GM23248 (cell line): ENCODE results near the gene POFUT2. TPM values are rescaled to one million over a fixed set of nuclear protein-coding genes. Genes with fewer than 3 reads are reported as not detected.

Experiments
- DNase-seq: peaks from one replicate; pipeline ENCODE4 v3.0.0-alpha.2; 2015
- H2AFZ ChIP-seq: fragments of 200-600 bp; sonication (generic); 2 replicates; pipeline ENCODE4 v1.6.1; 2016; ENCODE audit warnings: antibody characterized with exemption
- H3F3A ChIP-seq: fragments of 200-600 bp; sonication (generic); 2 replicates; pipeline ENCODE4 v1.6.1; 2016; ENCODE audit warnings: mild to moderate bottlenecking, antibody characterized with exemption, mixed run types; ENCODE audit not compliant: insufficient read depth
- H3K27ac ChIP-seq: fragments of 200-600 bp; sonication (generic); 2 replicates; pipeline ENCODE4 v1.5.1; 2016; ENCODE audit warnings: mild to moderate bottlenecking
- H3K27me3 ChIP-seq: fragments of 200-600 bp; sonication (generic); replicated peaks from 2 replicates; pipeline ENCODE4 v1.6.1; 2016; ENCODE audit warnings: mild to moderate bottlenecking; ENCODE audit not compliant: insufficient read depth
- H3K36me3 ChIP-seq: fragments of 200-600 bp; sonication (generic); 2 replicates; pipeline ENCODE4 v1.6.1; 2016; ENCODE audit warnings: low read depth, mild to moderate bottlenecking
- H3K4me1 ChIP-seq: fragments of 200-600 bp; sonication (generic); 2 replicates; pipeline ENCODE4 v1.6.1; 2016; ENCODE audit warnings: mild to moderate bottlenecking; ENCODE audit not compliant: insufficient read depth
- H3K4me2 ChIP-seq: fragments of 200-600 bp; sonication (generic); one replicate; pipeline ENCODE4 v1.6.1; 2016; ENCODE audit warnings: mild to moderate bottlenecking; ENCODE audit not compliant: unreplicated experiment
- H3K4me3 ChIP-seq: fragments of 200-600 bp; sonication (generic); 2 replicates; pipeline ENCODE4 v1.5.1; 2016; ENCODE audit warnings: mild to moderate bottlenecking
- H3K79me2 ChIP-seq: fragments of 200-600 bp; sonication (generic); 2 replicates; pipeline ENCODE4 v1.6.1; 2016; ENCODE audit warnings: mild to moderate bottlenecking; ENCODE audit not compliant: insufficient read depth
- H3K9ac ChIP-seq: fragments of 200-600 bp; sonication (generic); 2 replicates; pipeline ENCODE4 v1.6.1; 2016; ENCODE audit warnings: mild to moderate bottlenecking
- H3K9me2 ChIP-seq: fragments of 200-600 bp; sonication (generic); 2 replicates; pipeline ENCODE4 v1.6.1; 2016; ENCODE audit warnings: mixed run types, mild to moderate bottlenecking, moderate library complexity; ENCODE audit not compliant: insufficient read depth
- H3K9me3 ChIP-seq: fragments of 200-600 bp; sonication (generic); one replicate; pipeline ENCODE4 v1.6.1; 2017; ENCODE audit warnings: low read depth
- H4K20me1 ChIP-seq: fragments of 200-600 bp; sonication (generic); 2 replicates; pipeline ENCODE4 v1.6.0; 2016; ENCODE audit not compliant: insufficient read depth
- EZH2 ChIP-seq: fragments of 200-600 bp; sonication (generic); IDR thresholded peaks from 2 replicates; pipeline ENCODE4 v1.6.1; 2018; ENCODE audit warnings: antibody characterized with exemption, mild to moderate bottlenecking; ENCODE audit not compliant: insufficient read depth, poor library complexity, severe bottlenecking
- EZH2phosphoT487 ChIP-seq: fragments of 200-600 bp; sonication (generic); IDR thresholded peaks from 2 replicates; pipeline ENCODE4 v1.6.1; 2018; ENCODE audit warnings: antibody characterized with exemption, moderate library complexity, mild to moderate bottlenecking, low read depth; ENCODE audit not compliant: insufficient read depth
- WGBS, 2 experiments: methylation state at CpG; one replicate each; pipeline ENCODE4 v1.1.6; 2015 to 2017; ENCODE audit warnings: low lambda C conversion rate in 2 of 2, low coverage in 1 of 2; ENCODE audit errors: missing lambda C conversion rate in 2 of 2; 5-methylcytosine and 5-hydroxymethylcytosine counted together
- in situ Hi-C: fragments of 300-500 bp; cut with MboI; formaldehyde crosslinking; loops from 2 replicates; pipeline ENCODE4 v1.15.0; 2020
- polyA plus RNA-seq: library from polyadenylated mRNA; unstranded; fragments of >200 nt; fragmentation: Nextera tagmentation; extraction: Ambion mirVana; gene quantifications from 2 replicates; pipeline ENCODE4 v1.2.1, GENCODE V29; 2016
- total RNA-seq: library from RNA; depleted of rRNA; stranded (reverse); fragments of >200 nt; shearing (Covaris generic); gene quantifications from 2 replicates; pipeline ENCODE4 v1.2.3, GENCODE V29; 2014

POFUT2 gene
- total and polyA plus RNA-seq, 2 experiments from 2014 or later, result 30.1 to 48.2 TPM

DNA sequence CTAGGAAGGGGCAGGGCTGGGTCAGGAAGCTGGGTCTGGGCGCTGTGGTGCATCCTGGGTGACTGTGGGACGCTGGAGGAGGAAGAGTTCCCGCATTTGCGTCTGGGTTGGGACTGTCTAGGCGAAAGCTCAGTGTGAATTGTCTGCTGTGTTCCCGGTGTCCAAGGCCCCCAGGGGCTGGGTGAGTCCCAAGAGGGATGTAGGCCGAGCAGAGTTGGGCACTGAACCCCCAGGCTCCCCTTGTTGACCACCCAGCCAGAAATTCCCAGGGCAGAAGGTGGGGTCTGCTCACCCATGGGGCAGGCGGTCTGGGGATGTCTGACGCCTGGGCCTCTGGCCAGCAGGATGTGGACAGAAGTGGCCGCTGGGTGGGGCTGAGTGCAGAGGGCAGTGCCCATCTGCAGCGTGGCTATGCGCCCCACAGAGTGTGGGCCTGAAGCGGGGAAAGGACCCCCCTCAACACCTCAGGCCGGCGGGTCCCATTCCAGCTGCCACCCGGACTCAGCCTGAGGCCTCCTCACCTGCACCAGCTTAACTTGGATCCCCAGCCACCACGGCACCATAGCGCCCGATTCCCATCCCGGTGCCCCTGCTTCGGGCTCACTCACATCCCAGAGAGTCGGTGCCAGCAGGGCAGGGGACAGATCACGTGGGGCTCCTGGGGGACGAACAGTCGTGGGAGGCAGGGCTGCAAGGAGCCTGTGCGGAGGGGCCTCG is 37.0 kb upstream of the POFUT2 start:
- H3K27ac ChIP-seq, result no peak overlapping the region
- DNase-seq, result no peak
- no peak for TF ChIP-seq EZH2phosphoT487
- no peak for TF ChIP-seq EZH2
- no peaks in the 10 kb centered on the region for H3K9me3 ChIP-seq
- H3K79me2 ChIP-seq, result no peaks in the 10 kb centered on the region
- H4K20me1 ChIP-seq, result no peaks in the 10 kb centered on the region
- no peak overlapping the region for H3K4me3 ChIP-seq
- 91 to 97% methylated on average over 23 to 27 of the region's 27 CpGs for WGBS, 2 experiments
- no peaks in the 10 kb centered on the region for H3K27me3 ChIP-seq
- peaks cover 17% of the 10 kb centered on the region for H3K4me1 ChIP-seq
- H2AFZ ChIP-seq, result no peak overlapping the region
- H3K4me2 ChIP-seq, result no peak overlapping the region
- in situ Hi-C loops, result no loop called here
- no peaks in the 10 kb centered on the region for H3K9me2 ChIP-seq
- 0 out of 2 replicates have a peak, but pooled peaks cover under 1% of the 10 kb centered on the region for H3F3A ChIP-seq
- no peaks in the 10 kb centered on the region for H3K36me3 ChIP-seq
- H3K9ac ChIP-seq, result no peak overlapping the region

DNA sequence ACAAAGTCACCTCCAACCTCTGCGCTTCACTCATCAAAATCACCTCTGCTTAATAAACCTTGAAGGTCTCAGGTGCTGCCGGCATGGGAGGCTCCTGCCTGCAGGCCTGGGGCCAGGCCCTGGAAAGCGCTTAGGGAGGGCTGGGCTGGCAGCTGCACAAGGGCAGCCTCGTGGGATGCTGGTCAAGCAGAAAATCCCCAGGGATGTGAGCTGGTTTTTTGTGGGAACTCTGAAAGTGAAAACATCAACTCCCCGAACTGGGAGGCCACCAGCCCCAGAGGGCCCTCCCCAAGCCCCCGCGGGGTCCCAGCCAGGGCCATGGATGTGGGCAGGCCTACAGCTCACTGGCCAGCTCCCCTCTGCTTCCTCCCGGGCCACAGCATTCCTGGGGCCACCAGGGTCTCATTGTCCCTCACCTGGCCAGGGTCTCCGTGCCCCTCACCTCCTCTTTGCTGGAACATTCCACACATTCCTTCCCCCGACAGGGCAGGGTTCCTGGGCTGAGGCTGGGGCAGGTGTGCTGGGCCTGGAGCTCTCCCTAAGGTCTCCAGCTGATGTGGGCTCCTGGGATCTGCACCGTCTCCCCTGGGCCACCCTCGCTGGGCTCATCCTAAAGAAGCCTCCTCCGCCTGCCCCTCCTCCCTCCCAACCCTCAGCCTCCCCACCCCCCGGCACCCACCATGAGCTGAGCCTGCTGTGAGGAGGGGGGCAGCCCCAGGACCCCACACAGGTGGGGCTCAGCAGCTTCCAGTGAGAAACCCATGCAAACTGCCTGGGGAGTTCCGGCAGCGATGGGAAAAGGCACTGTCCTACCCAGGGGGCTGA is 36.0 kb upstream of the POFUT2 start:
- H3K4me3 ChIP-seq, result no peak overlapping the region
- in situ Hi-C loops, result no loop called here
- H3K4me1 ChIP-seq, result peaks cover 15% of the 10 kb centered on the region
- H3K36me3 ChIP-seq, result no peaks in the 10 kb centered on the region
- H3K9ac ChIP-seq, result 0 out of 2 replicates have a peak overlapping the region, but pooled peaks have one; percentile 5
- H2AFZ ChIP-seq, result no peak overlapping the region
- DNase-seq, result peak; percentile 54
- WGBS, 2 experiments, result 74 to 80% methylated on average over 13 to 16 of the region's 16 CpGs
- no peaks in the 10 kb centered on the region for H3K9me2 ChIP-seq
- H3K9me3 ChIP-seq, result no peaks in the 10 kb centered on the region
- H4K20me1 ChIP-seq, result no peaks in the 10 kb centered on the region
- H3K27me3 ChIP-seq, result no peaks in the 10 kb centered on the region
- H3K79me2 ChIP-seq, result no peaks in the 10 kb centered on the region
- H3F3A ChIP-seq, result no peaks in the 10 kb centered on the region
- no peak overlapping the region for H3K4me2 ChIP-seq
- no peak for TF ChIP-seq EZH2phosphoT487
- no peak for TF ChIP-seq EZH2
- no peak overlapping the region for H3K27ac ChIP-seq

DNA sequence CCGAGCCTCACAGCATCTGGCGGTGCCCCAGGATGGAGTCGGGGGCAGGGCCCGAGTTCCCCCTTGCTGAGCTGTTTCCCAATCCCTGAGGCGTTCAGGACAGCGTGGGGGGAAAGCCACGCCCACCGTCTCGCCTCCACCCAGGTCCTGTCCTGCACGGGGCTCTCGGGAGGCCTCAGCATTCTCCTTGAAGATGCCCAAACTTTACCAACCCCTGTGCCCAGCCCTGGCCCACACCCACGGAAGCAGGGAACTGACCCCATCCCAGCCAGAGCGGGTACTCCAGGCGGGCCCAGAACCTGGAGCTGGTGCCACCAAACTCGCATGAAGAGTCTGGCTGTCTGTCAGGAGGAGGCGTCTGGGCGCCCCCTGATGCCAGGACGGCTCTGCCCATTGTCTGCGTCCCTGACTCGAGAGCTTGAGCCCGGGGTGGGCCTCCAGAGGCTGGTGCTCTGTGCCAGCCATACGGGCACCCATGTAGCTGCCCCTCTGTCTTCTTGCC is 35.3 kb upstream of the POFUT2 start:
- Histone ChIP-seq H3K4me3 (no peak overlapping the region), H4K20me1 (no peaks in the 10 kb centered on the region), H3K9ac (0 out of 2 replicates have a peak overlapping the region, but pooled peaks have one; percentile 5), H2AFZ (0 out of 2 replicates have a peak overlapping the region, but pooled peaks have one; percentile 1), H3K79me2 (no peaks in the 10 kb centered on the region), H3K27me3 (no peaks in the 10 kb centered on the region), H3K9me2 (no peaks in the 10 kb centered on the region), H3K4me2 (no peak overlapping the region), H3K9me3 (no peaks in the 10 kb centered on the region), H3K27ac (no peak overlapping the region), H3K36me3 (no peaks in the 10 kb centered on the region), H3K4me1 (peaks cover 19% of the 10 kb centered on the region), H3F3A (no peaks in the 10 kb centered on the region)
- no peak for TF ChIP-seq EZH2phosphoT487
- TF ChIP-seq EZH2, result no peak
- peak; percentile 72 for DNase-seq
- 19 to 20% methylated on average over 22 of the region's 22 CpGs for WGBS, 2 experiments
- in situ Hi-C loops, result no loop called here

DNA sequence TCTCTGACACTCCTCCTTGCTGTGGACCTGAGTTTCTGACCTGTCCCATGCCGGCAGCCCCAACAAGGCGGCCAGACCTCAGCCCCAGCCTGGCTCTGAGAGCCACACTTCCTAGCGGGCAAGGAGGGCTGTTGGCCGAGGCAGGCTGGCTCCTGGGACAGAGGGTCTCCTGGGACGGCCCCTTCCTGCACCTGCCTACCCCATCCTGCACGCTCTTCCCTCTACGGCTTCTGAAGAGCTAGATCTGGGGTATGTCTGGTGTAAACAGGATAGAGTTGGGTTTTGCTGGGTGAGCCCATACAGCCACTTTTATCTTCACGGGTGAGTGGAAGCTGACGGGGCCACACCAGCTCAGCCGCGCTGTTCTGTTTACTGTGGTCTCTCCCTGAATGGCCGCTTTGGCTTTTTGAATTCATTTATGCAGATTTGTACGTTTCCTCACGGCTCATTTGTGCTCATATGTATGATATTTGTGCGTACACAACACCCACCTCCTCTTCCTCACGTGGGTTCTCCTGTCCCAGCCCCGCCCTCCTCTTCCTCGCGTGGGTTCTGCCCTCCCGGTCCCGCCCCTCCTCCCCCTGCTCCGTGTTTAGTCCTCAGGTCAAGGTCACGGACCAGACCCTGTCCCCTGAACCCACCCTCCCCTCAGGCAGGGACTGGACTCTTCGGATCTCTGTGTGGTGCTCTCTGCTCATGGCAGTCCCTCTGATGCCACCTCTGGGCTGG is 34.7 kb upstream of the POFUT2 start:
- Histone ChIP-seq H3K27me3 (no peaks in the 10 kb centered on the region), H3K9me3 (no peaks in the 10 kb centered on the region), H4K20me1 (no peaks in the 10 kb centered on the region), H3K27ac (no peak overlapping the region), H2AFZ (0 out of 2 replicates have a peak overlapping the region, but pooled peaks have one; percentile 1), H3K36me3 (no peaks in the 10 kb centered on the region), H3K4me2 (no peak overlapping the region), H3F3A (no peaks in the 10 kb centered on the region), H3K9me2 (no peaks in the 10 kb centered on the region), H3K79me2 (no peaks in the 10 kb centered on the region), H3K4me1 (peaks cover 24% of the 10 kb centered on the region), H3K9ac (no peak overlapping the region), H3K4me3 (no peak overlapping the region)
- WGBS, 2 experiments, result 62 to 72% methylated on average over 19 to 24 of the region's 24 CpGs
- DNase-seq, result no peak
- TF ChIP-seq EZH2phosphoT487, result no peak
- TF ChIP-seq EZH2, result no peak
- in situ Hi-C loops, result no loop called here
